Thymus (tissue), 11 donors: ENCODE results near the gene RASGRP1. TPM values are rescaled to one million over a fixed set of nuclear protein-coding genes. Genes with fewer than 3 reads are reported as not detected.

Source experiments
- DNase-seq, 9 donors: peaks; one replicate each; pipeline ENCODE4 v3.0.0-alpha.2; 2013; ENCODE audit warnings: low spot score in 9 of 9, low read depth in 6 of 9, missing footprints in 1 of 9
- H3K27ac ChIP-seq, 2 donors: one replicate each; pipeline ENCODE4 v1.5.1; 2013; ENCODE audit warnings: control low read depth in 1 of 2, low read depth in 1 of 2, low read length in 1 of 2, mild to moderate bottlenecking in 1 of 2, moderate library complexity in 1 of 2
- H3K27me3 ChIP-seq, 2 donors: one replicate each; pipeline ENCODE4 v1.5.1; 2013; ENCODE audit warnings: low read length in 1 of 2; ENCODE audit not compliant: control insufficient read depth in 2 of 2, insufficient read depth in 1 of 2
- H3K36me3 ChIP-seq, 2 donors: one replicate each; pipeline ENCODE4 v1.5.1; 2013; ENCODE audit warnings: low read length in 1 of 2, mild to moderate bottlenecking in 1 of 2, moderate library complexity in 1 of 2; ENCODE audit not compliant: control insufficient read depth in 2 of 2, insufficient read depth in 2 of 2
- H3K4me1 ChIP-seq, 2 donors: one replicate each; pipeline ENCODE4 v1.5.1; 2013; ENCODE audit warnings: low read length in 2 of 2; ENCODE audit not compliant: control insufficient read depth in 2 of 2, insufficient read depth in 2 of 2
- H3K4me3 ChIP-seq, 2 donors: one replicate each; pipeline ENCODE4 v1.5.1; 2013; ENCODE audit warnings: low read length in 2 of 2, control low read depth in 1 of 2, mild to moderate bottlenecking in 1 of 2
- H3K9me3 ChIP-seq, 2 donors: one replicate each; pipeline ENCODE4 v1.5.1; 2013; ENCODE audit warnings: low read length in 1 of 2, mild to moderate bottlenecking in 1 of 2; ENCODE audit not compliant: control insufficient read depth in 2 of 2, insufficient read depth in 1 of 2
- WGBS: extraction: QIAGEN DNeasy Blood & Tissue Kit; methylation state at CpG from one replicate; pipeline ENCODE4 v1.1.7; 2013; 5-methylcytosine and 5-hydroxymethylcytosine counted together
- polyA plus RNA-seq: library from polyadenylated mRNA; stranded (reverse); fragments of 200-250 nt; gene quantifications from one replicate; pipeline ENCODE4 v1.2.3, GENCODE V29; 2013
- total RNA-seq: library from RNA; stranded (reverse); fragments of 120-200 nt; gene quantifications from one replicate; pipeline ENCODE4 v1.2.4, GENCODE V29; 2013
- donor health status: healthy.

Gene RASGRP1
- total and polyA plus RNA-seq, 2 donors: 12.3 to 53.3 TPM

- H3K9me3 ChIP-seq: peaks cover 0 to 3% of the 10 kb centered on the region in 2 donors
- no peak for DNase-seq
- H3K27ac ChIP-seq: no peak overlapping the region
- peaks cover 42 to 69% of the 10 kb centered on the region in 2 donors for H3K4me1 ChIP-seq
- H3K27me3 ChIP-seq: peaks cover 0 to 6% of the 10 kb centered on the region in 2 donors
- no peak overlapping the region for H3K4me3 ChIP-seq
- 92% methylated on average over 7 of the region's 7 CpGs for WGBS
- peaks cover 19 to 53% of the 10 kb centered on the region in 2 donors for H3K36me3 ChIP-seq
Measured at GRCh38 chr15:38560456-38560926, 4.1 kb downstream of the RASGRP1 start.

- H3K9me3 ChIP-seq: no peaks in the 10 kb centered on the region
- no peak overlapping the region for H3K4me3 ChIP-seq
- peaks cover 0 to under 1% of the 10 kb centered on the region in 2 donors for H3K27me3 ChIP-seq
- peaks cover 26 to 60% of the 10 kb centered on the region in 2 donors for H3K36me3 ChIP-seq
- peaks cover 40 to 63% of the 10 kb centered on the region in 2 donors for H3K4me1 ChIP-seq
- 90% methylated on average over 7 of the region's 7 CpGs for WGBS
- peak overlapping the region in 1 of 2 donors; percentile 19 for H3K27ac ChIP-seq
- no peak for DNase-seq
Measured at GRCh38 chr15:38559636-38560307, 4.8 kb downstream of the RASGRP1 start.

- no peak for DNase-seq
- 97% methylated on average over 4 of the region's 4 CpGs for WGBS
- H3K4me3 ChIP-seq: no peak overlapping the region
- no peak overlapping the region for H3K27ac ChIP-seq
- H3K27me3 ChIP-seq: no peaks in the 10 kb centered on the region
- H3K36me3 ChIP-seq: peaks cover 31 to 65% of the 10 kb centered on the region in 2 donors
- peaks cover 40 to 67% of the 10 kb centered on the region in 2 donors for H3K4me1 ChIP-seq
- H3K9me3 ChIP-seq: peaks cover 0 to 2% of the 10 kb centered on the region in 2 donors
Measured at GRCh38 chr15:38559131-38559530, 5.5 kb downstream of the RASGRP1 start.

DNA sequence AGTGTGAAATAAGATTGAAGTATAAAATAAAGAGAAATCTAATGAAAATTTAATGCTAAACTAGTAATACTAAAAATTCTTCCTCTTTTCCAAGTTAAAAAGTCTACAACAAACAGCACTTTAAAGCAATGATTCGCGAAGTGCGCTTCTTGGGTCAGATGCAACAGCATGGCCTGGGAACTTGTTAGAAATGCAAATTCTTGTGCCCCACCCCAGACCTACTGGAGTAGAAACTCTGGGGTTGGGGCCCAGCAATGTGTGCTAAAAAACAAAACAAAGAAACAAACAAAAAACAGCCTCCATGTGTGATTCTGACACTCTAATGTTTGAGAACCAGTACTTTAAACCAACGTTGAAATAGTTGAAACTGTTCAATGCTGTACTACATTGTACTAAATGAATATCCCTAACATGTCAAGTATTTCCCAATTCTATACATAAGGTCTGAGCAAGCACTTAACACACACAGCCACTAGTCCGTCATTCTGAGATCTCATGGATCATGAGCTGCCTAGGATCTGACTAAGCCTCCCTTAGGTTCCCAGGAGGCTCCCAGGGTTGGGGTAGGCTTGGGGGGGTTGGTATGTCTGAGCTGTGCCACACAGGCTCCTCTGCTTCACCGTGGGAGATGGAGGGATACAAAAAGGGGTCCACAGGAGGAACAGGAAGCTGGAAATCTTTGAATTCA, 6.1 kb downstream of the RASGRP1 start:
- H3K36me3 ChIP-seq: peaks cover 31 to 67% of the 10 kb centered on the region in 2 donors
- H3K27me3 ChIP-seq: no peaks in the 10 kb centered on the region
- H3K4me1 ChIP-seq: peaks cover 41 to 63% of the 10 kb centered on the region in 2 donors
- H3K9me3 ChIP-seq: peaks cover 0 to 2% of the 10 kb centered on the region in 2 donors
- no peak overlapping the region for H3K27ac ChIP-seq
- no peak overlapping the region for H3K4me3 ChIP-seq
- no peak for DNase-seq
- WGBS: 97% methylated on average over 6 of the region's 6 CpGs

GRCh38 chr15:38557921-38558320, 6.7 kb downstream of the RASGRP1 start:
- Histone ChIP-seq H3K36me3 (peaks cover 35 to 71% of the 10 kb centered on the region in 2 donors), H3K27ac (peak overlapping the region in 1 of 2 donors; percentile 25), H3K4me1 (peaks cover 41 to 63% of the 10 kb centered on the region in 2 donors), H3K9me3 (peaks cover 0 to 2% of the 10 kb centered on the region in 2 donors), H3K27me3 (no peaks in the 10 kb centered on the region), H3K4me3 (no peak overlapping the region)
- 68% methylated on average over 10 of the region's 10 CpGs for WGBS
- no peak for DNase-seq

DNA sequence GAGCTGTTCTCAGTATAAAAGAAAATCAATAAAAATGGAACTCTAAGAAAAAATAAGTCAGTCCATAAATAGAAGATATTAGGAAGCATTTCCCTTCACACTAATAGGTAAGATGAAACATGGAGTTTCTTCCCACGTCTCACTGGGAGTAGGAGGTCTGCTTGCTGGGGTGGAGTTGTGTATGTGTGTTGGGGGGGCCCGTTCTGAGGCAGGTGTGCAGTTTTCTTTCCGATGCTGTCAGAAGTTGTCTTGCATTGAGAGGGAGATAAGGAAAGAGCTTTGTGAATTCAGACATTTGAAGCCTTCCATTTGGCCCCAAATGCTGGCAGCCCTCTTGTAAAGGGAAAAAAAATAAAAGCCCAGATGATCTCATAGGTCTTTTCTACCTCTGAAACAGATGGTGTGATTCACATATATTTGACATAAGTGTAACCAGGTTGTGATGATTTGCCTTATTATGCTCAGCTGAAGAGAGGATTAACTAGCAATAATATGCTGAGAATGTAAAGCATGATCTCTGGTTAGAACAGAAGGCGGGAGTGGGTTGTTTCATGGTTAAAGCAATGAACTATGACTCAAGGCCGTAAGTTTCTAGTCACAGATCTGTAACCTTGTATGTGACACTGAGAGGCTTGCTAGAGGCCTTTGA, 8.8 kb downstream of the RASGRP1 start:
- H3K27me3 ChIP-seq: no peaks in the 10 kb centered on the region
- peaks cover 0 to 2% of the 10 kb centered on the region in 2 donors for H3K9me3 ChIP-seq
- H3K4me1 ChIP-seq: peaks cover 24 to 43% of the 10 kb centered on the region in 2 donors
- 90% methylated on average over 5 of the region's 5 CpGs for WGBS
- no peak for DNase-seq
- no peak overlapping the region for H3K4me3 ChIP-seq
- H3K36me3 ChIP-seq: peaks cover 35 to 69% of the 10 kb centered on the region in 2 donors
- peak overlapping the region in 1 of 2 donors; percentile 33 for H3K27ac ChIP-seq

DNA sequence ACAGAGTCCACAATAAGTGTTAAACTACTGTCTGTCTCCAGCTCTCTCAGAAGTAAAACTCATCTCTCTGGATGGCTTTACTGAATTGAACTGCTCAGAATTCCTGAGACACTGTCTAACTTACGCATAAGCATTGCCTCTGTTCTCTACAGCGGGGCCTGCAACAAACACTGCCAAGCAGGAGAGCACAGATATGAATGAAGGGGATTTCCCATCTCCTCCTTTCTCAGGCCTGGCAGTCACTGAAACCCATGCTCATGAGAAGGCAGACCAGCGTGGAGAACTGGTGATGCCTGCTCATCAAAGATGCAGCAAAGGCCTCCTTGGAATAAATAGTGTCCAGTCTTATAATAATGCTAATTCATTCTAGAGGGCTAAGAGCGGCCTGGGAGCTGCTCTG, 10.3 kb downstream of the RASGRP1 start:
- peaks cover 0 to 2% of the 10 kb centered on the region in 2 donors for H3K9me3 ChIP-seq
- DNase-seq: no peak
- peaks cover 37 to 62% of the 10 kb centered on the region in 2 donors for H3K36me3 ChIP-seq
- no peak overlapping the region for H3K27ac ChIP-seq
- H3K4me1 ChIP-seq: peaks cover 14 to 29% of the 10 kb centered on the region in 2 donors
- H3K27me3 ChIP-seq: no peaks in the 10 kb centered on the region
- WGBS: 80% methylated on average over 4 of the region's 4 CpGs
- H3K4me3 ChIP-seq: no peak overlapping the region

- no peaks in the 10 kb centered on the region for H3K27me3 ChIP-seq
- WGBS: 90% methylated on average over 4 of the region's 4 CpGs
- no peak overlapping the region for H3K27ac ChIP-seq
- no peak for DNase-seq
- H3K4me1 ChIP-seq: peaks cover 7 to 18% of the 10 kb centered on the region in 2 donors
- no peak overlapping the region for H3K4me3 ChIP-seq
- peaks cover 35 to 64% of the 10 kb centered on the region in 2 donors for H3K36me3 ChIP-seq
- H3K9me3 ChIP-seq: peaks cover 0 to 2% of the 10 kb centered on the region in 2 donors
Measured at GRCh38 chr15:38553071-38553470, 11.5 kb downstream of the RASGRP1 start.
